ENCODE measurements around the gene GRIK1. TPM values are rescaled to one million over a fixed set of nuclear protein-coding genes. Genes with fewer than 3 reads are reported as not detected.

The GRIK1 gene
- total RNA-seq, 4 donors from 2014 or later, result 0.13 to 0.97 (median 0.38) TPM

GRCh38 chr21:29506947-29507346, 432.8 kb downstream of the GRIK1 start:
- DNase-seq (ENCODE audit: low spot score in 2 of 2), result no peak
- Histone ChIP-seq H3K27me3 (no peaks in the 10 kb centered on the region), H3K27ac (no peak overlapping the region), H3K36me3 (no peaks in the 10 kb centered on the region), H3K9me3 (no peaks in the 10 kb centered on the region), H3K4me1 (no peaks in the 10 kb centered on the region), H3K4me3 (no peak overlapping the region)
- WGBS, result 91% methylated on average over 3 of the region's 3 CpGs
- TF ChIP-seq POLR2AphosphoS5 (IDR thresholded peaks at IDR 0.05) (no peak), POLR2A (IDR thresholded peaks at IDR 0.05) (no peak), CTCF (IDR thresholded peaks at IDR 0.05) (no peak), EP300 (IDR thresholded peaks at IDR 0.05) (no peak)

- Histone ChIP-seq H3K4me1 (no peaks in the 10 kb centered on the region), H3K27me3 (no peaks in the 10 kb centered on the region), H3K36me3 (no peaks in the 10 kb centered on the region), H3K4me3 (no peak overlapping the region), H3K9me3 (no peaks in the 10 kb centered on the region), H3K27ac (no peak overlapping the region)
- 76% methylated on average over 6 of the region's 6 CpGs for WGBS
- TF ChIP-seq EP300 (IDR thresholded peaks at IDR 0.05) (no peak), POLR2A (IDR thresholded peaks at IDR 0.05) (no peak), POLR2AphosphoS5 (IDR thresholded peaks at IDR 0.05) (no peak), CTCF (IDR thresholded peaks at IDR 0.05) (no peak)
- no peak for DNase-seq (ENCODE audit: low spot score in 2 of 2)
Observed at GRCh38 chr21:29506214-29506613, 433.6 kb downstream of the GRIK1 start.

- no peak overlapping the region for H3K4me3 ChIP-seq
- DNase-seq (ENCODE audit: low spot score in 2 of 2), result no peak
- H3K4me1 ChIP-seq, result no peaks in the 10 kb centered on the region
- no peaks in the 10 kb centered on the region for H3K9me3 ChIP-seq
- 70% methylated on average over 3 of the region's 3 CpGs for WGBS
- H3K36me3 ChIP-seq, result no peaks in the 10 kb centered on the region
- H3K27ac ChIP-seq, result no peak overlapping the region
- H3K27me3 ChIP-seq, result no peaks in the 10 kb centered on the region
- TF ChIP-seq POLR2A (IDR thresholded peaks at IDR 0.05) (no peak), CTCF (IDR thresholded peaks at IDR 0.05) (no peak), POLR2AphosphoS5 (IDR thresholded peaks at IDR 0.05) (no peak), EP300 (IDR thresholded peaks at IDR 0.05) (no peak)
Observed at GRCh38 chr21:29504751-29505321, 435.0 kb downstream of the GRIK1 start.

GRCh38 chr21:29501451-29501850, 438.3 kb downstream of the GRIK1 start:
- H3K36me3 ChIP-seq, result no peaks in the 10 kb centered on the region
- TF ChIP-seq POLR2A (IDR thresholded peaks at IDR 0.05) (no peak), POLR2AphosphoS5 (IDR thresholded peaks at IDR 0.05) (no peak), CTCF (IDR thresholded peaks at IDR 0.05) (no peak), EP300 (IDR thresholded peaks at IDR 0.05) (no peak)
- WGBS, result 79% methylated on average over 1 of the region's 1 CpG

GRCh38 chr21:29499734-29500343, 440.0 kb downstream of the GRIK1 start:
- Histone ChIP-seq H3K36me3 (no peaks in the 10 kb centered on the region), H3K4me1 (no peaks in the 10 kb centered on the region), H3K4me3 (no peak overlapping the region), H3K27me3 (no peaks in the 10 kb centered on the region), H3K9me3 (peaks cover 6% of the 10 kb centered on the region), H3K27ac (no peak overlapping the region)
- DNase-seq (ENCODE audit: low spot score in 2 of 2), result no peak
- no peak for TF ChIP-seq EP300 (IDR thresholded peaks at IDR 0.05)
- TF ChIP-seq CTCF (IDR thresholded peaks at IDR 0.05), result no peak
- TF ChIP-seq POLR2AphosphoS5 (IDR thresholded peaks at IDR 0.05), result no peak
- no peak for TF ChIP-seq POLR2A (IDR thresholded peaks at IDR 0.05)
- WGBS, result 89% methylated on average over 10 of the region's 10 CpGs

More at GRCh38 chr21:29501451-29501850, 438.3 kb downstream of the GRIK1 start:
- no peaks in the 10 kb centered on the region for H3K4me1 ChIP-seq
- no peak overlapping the region for H3K4me3 ChIP-seq
- DNase-seq (ENCODE audit: low spot score in 2 of 2), result no peak
- peaks cover 6% of the 10 kb centered on the region for H3K9me3 ChIP-seq
- no peaks in the 10 kb centered on the region for H3K27me3 ChIP-seq
- H3K27ac ChIP-seq, result no peak overlapping the region

Data from suprapubic skin (tissue), 4 donors.